ENCODE results near the gene ATP2C2.

ATP2C2 gene

DNA sequence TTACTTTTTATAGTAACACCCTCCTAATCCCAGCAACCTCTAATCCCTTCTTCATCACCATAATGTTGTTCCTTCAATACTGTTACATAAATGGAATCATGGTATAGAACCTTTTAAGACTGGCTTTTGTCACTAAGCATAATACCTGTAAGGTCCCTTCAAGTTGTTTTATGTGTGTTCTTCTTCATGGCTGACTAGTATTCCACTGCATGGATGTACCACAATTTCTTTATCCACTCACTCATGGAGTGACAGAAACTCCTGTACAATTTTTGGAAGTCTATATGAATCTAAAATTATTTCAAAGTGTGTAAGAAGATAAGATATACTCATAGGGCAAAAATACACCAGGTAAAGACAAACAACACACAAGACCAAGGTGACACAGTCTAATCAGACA is 99.4 kb downstream of the ATP2C2 start:
- TF ChIP-seq RARB (CRISPR knock-in tag; IDR thresholded peaks at IDR 0.05) (no peak), ZFP30 (CRISPR knock-in tag; IDR thresholded peaks at IDR 0.05) (no peak), OSR1 (CRISPR knock-in tag; IDR thresholded peaks at IDR 0.05) (no peak), ZNF8 (CRISPR knock-in tag; IDR thresholded peaks at IDR 0.05) (peak; percentile 99), TCF4 (CRISPR knock-in tag; IDR thresholded peaks at IDR 0.05; ENCODE audit: borderline replicate concordance) (no peak), TOX (CRISPR knock-in tag; IDR thresholded peaks at IDR 0.05; ENCODE audit: borderline replicate concordance) (no peak)
- TF ChIP-seq, protein P1, sequence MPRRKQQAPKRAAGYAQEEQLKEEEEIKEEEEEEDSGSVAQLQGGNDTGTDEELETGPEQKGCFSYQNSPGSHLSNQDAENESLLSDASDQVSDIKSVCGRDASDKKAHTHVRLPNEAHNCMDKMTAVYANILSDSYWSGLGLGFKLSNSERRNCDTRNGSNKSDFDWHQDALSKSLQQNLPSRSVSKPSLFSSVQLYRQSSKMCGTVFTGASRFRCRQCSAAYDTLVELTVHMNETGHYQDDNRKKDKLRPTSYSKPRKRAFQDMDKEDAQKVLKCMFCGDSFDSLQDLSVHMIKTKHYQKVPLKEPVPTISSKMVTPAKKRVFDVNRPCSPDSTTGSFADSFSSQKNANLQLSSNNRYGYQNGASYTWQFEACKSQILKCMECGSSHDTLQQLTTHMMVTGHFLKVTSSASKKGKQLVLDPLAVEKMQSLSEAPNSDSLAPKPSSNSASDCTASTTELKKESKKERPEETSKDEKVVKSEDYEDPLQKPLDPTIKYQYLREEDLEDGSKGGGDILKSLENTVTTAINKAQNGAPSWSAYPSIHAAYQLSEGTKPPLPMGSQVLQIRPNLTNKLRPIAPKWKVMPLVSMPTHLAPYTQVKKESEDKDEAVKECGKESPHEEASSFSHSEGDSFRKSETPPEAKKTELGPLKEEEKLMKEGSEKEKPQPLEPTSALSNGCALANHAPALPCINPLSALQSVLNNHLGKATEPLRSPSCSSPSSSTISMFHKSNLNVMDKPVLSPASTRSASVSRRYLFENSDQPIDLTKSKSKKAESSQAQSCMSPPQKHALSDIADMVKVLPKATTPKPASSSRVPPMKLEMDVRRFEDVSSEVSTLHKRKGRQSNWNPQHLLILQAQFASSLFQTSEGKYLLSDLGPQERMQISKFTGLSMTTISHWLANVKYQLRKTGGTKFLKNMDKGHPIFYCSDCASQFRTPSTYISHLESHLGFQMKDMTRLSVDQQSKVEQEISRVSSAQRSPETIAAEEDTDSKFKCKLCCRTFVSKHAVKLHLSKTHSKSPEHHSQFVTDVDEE (CRISPR knock-in tag; IDR thresholded peaks at IDR 0.05), result no peak
- TF ChIP-seq, protein P2, sequence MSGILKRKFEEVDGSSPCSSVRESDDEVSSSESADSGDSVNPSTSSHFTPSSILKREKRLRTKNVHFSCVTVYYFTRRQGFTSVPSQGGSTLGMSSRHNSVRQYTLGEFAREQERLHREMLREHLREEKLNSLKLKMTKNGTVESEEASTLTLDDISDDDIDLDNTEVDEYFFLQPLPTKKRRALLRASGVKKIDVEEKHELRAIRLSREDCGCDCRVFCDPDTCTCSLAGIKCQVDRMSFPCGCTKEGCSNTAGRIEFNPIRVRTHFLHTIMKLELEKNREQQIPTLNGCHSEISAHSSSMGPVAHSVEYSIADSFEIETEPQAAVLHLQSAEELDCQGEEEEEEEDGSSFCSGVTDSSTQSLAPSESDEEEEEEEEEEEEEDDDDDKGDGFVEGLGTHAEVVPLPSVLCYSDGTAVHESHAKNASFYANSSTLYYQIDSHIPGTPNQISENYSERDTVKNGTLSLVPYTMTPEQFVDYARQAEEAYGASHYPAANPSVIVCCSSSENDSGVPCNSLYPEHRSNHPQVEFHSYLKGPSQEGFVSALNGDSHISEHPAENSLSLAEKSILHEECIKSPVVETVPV (CRISPR knock-in tag; IDR thresholded peaks at IDR 0.05), result no peak
- ATAC-seq, result no peak

DNA sequence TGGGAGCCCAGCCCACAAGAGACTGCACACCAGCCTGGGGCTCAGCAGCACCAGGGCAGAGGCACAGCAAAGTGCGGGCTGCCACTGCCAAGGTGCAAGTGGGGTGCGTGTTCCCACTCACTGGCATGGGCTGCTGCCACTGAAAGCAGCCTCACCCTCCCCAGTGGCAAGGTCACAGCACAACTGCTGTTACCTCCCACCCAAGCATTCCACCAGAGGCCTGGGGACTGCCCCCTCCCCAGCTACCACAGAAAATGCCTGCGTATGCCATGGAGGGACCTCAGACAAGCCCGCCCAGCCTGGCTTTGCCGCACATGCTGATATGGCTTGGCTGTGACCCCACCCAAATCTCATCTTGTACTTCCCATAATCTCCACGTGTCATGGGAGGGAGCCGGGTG is 103.0 kb downstream of the ATP2C2 start:
- ATAC-seq, result no peak
- TF ChIP-seq ESRRG (CRISPR knock-in tag; IDR thresholded peaks at IDR 0.05) (no peak), OSR1 (CRISPR knock-in tag; IDR thresholded peaks at IDR 0.05) (no peak), ZC3H10 (CRISPR knock-in tag; IDR thresholded peaks at IDR 0.05) (no peak), ARNTL (CRISPR knock-in tag; IDR thresholded peaks at IDR 0.05; ENCODE audit: borderline replicate concordance, low read depth) (no peak), TOX (CRISPR knock-in tag; IDR thresholded peaks at IDR 0.05; ENCODE audit: borderline replicate concordance) (no peak), BACH2 (CRISPR knock-in tag; IDR thresholded peaks at IDR 0.05; ENCODE audit: borderline replicate concordance) (no peak), GLIS3 (CRISPR knock-in tag; IDR thresholded peaks at IDR 0.05) (no peak), RARB (CRISPR knock-in tag; IDR thresholded peaks at IDR 0.05) (no peak), ISL1 (CRISPR knock-in tag; IDR thresholded peaks at IDR 0.05) (no peak), ZNF70 (CRISPR knock-in tag; IDR thresholded peaks at IDR 0.05) (no peak)
- TF ChIP-seq, protein P3, sequence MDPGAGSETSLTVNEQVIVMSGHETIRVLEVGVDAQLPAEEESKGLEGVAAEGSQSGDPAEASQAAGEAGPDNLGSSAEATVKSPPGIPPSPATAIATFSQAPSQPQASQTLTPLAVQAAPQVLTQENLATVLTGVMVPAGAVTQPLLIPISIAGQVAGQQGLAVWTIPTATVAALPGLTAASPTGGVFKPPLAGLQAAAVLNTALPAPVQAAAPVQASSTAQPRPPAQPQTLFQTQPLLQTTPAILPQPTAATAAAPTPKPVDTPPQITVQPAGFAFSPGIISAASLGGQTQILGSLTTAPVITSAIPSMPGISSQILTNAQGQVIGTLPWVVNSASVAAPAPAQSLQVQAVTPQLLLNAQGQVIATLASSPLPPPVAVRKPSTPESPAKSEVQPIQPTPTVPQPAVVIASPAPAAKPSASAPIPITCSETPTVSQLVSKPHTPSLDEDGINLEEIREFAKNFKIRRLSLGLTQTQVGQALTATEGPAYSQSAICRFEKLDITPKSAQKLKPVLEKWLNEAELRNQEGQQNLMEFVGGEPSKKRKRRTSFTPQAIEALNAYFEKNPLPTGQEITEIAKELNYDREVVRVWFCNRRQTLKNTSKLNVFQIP (CRISPR knock-in tag; IDR thresholded peaks at IDR 0.05; ENCODE audit: borderline replicate concordance, low read depth), result no peak
- TF ChIP-seq, protein P4, sequence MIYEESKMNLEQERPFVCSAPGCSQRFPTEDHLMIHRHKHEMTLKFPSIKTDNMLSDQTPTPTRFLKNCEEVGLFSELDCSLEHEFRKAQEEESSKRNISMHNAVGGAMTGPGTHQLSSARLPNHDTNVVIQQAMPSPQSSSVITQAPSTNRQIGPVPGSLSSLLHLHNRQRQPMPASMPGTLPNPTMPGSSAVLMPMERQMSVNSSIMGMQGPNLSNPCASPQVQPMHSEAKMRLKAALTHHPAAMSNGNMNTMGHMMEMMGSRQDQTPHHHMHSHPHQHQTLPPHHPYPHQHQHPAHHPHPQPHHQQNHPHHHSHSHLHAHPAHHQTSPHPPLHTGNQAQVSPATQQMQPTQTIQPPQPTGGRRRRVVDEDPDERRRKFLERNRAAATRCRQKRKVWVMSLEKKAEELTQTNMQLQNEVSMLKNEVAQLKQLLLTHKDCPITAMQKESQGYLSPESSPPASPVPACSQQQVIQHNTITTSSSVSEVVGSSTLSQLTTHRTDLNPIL (CRISPR knock-in tag; IDR thresholded peaks at IDR 0.05; ENCODE audit: low read depth), result no peak

DNA sequence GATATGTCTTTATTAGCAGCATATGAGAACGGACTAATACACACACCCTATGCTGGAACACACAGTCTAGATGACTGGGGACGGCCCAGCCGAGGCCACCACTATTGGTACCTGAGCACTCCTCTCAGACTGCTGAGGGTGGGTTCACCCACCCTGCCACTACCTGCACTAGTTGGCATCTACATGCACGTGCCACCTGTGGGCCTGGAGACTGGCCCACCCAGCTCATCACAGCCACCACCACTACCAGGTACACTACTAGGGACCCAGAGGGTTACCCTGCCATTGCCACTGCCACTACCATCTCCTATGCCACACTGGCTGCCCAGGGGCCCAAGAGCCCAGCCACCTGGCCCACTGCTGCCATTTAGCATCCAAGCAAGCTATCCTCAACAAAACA is 103.6 kb downstream of the ATP2C2 start:
- ATAC-seq, result no peak
- TF ChIP-seq ZFP3 (CRISPR knock-in tag; IDR thresholded peaks at IDR 0.05) (no peak), GLIS3 (CRISPR knock-in tag; IDR thresholded peaks at IDR 0.05) (no peak), ZNF8 (CRISPR knock-in tag; IDR thresholded peaks at IDR 0.05) (no peak), CSDC2 (CRISPR knock-in tag; IDR thresholded peaks at IDR 0.05) (no peak), BACH2 (CRISPR knock-in tag; IDR thresholded peaks at IDR 0.05; ENCODE audit: borderline replicate concordance) (no peak), ZFP30 (CRISPR knock-in tag; IDR thresholded peaks at IDR 0.05) (no peak), ISL1 (CRISPR knock-in tag; IDR thresholded peaks at IDR 0.05) (no peak)

DNA sequence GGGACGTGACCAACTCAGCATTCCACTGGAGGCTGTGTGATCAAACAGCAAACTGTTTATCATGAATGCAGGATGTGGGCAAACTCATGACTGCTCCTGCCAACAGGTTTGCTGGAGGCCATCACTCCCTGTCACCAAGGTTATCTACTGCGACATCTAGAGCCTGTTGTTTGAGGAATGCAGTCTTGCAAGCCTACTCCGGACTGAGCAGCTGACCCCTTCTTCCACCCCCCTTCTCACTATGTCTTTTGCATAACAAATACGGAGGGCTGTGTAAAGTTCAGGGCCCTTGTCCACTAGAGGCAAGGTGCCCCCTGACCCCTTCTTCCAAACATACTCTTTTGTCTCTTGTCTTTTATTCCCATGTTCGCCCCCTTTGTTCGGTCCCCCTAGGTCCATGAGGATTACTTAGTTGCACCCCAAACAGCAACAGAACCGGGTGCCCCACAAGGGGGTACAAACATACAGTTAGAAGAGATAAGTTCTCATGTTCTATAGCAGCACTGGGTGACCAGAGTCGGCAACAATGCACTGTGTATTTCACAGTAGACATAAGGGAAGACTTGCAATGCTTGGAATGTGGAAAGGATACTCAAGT is 107.4 kb downstream of the ATP2C2 start:
- TF ChIP-seq CSDC2 (CRISPR knock-in tag; IDR thresholded peaks at IDR 0.05) (no peak), SNAI2 (CRISPR knock-in tag; IDR thresholded peaks at IDR 0.05) (no peak), ZNF565 (CRISPR knock-in tag; conservative IDR thresholded peaks at IDR 0.05; ENCODE audit: low read depth) (no peak), ARNTL (CRISPR knock-in tag; IDR thresholded peaks at IDR 0.05; ENCODE audit: borderline replicate concordance, low read depth) (no peak), ZC3H10 (CRISPR knock-in tag; IDR thresholded peaks at IDR 0.05) (no peak), GLIS3 (CRISPR knock-in tag; IDR thresholded peaks at IDR 0.05) (no peak), PPARA (CRISPR knock-in tag; IDR thresholded peaks at IDR 0.05; ENCODE audit: borderline replicate concordance) (no peak), RARB (CRISPR knock-in tag; IDR thresholded peaks at IDR 0.05) (no peak)
- TF ChIP-seq, protein P1 (CRISPR knock-in tag; IDR thresholded peaks at IDR 0.05), result no peak
- TF ChIP-seq, protein P5, sequence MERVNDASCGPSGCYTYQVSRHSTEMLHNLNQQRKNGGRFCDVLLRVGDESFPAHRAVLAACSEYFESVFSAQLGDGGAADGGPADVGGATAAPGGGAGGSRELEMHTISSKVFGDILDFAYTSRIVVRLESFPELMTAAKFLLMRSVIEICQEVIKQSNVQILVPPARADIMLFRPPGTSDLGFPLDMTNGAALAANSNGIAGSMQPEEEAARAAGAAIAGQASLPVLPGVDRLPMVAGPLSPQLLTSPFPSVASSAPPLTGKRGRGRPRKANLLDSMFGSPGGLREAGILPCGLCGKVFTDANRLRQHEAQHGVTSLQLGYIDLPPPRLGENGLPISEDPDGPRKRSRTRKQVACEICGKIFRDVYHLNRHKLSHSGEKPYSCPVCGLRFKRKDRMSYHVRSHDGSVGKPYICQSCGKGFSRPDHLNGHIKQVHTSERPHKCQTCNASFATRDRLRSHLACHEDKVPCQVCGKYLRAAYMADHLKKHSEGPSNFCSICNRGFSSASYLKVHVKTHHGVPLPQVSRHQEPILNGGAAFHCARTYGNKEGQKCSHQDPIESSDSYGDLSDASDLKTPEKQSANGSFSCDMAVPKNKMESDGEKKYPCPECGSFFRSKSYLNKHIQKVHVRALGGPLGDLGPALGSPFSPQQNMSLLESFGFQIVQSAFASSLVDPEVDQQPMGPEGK (CRISPR knock-in tag; IDR thresholded peaks at IDR 0.05; ENCODE audit: borderline replicate concordance), result no peak
- no peak for ATAC-seq
